Sigmoid colon (tissue), 7 donors: ENCODE results near the gene GALNT7. TPM values are rescaled to one million over a fixed set of nuclear protein-coding genes. Genes with fewer than 3 reads are reported as not detected.
"Not testable (repeated sequence)": the region's sequence is repeated elsewhere in the genome, so short reads cannot be mapped to it uniquely, and the experiment has no call there.

Experiments
- DNase-seq: peaks from one replicate; pipeline ENCODE4 v3.0.0-alpha.2; 2019
- H3K27ac ChIP-seq, 4 donors: fragments of 200-600 bp; sonication (generic); one replicate each; pipeline ENCODE4 v1.5.1; 2016 to 2019; ENCODE audit warnings: mild to moderate bottlenecking in 1 of 4
- H3K27me3 ChIP-seq, 3 donors: fragments of 200-600 bp; sonication (generic); one replicate each; pipeline ENCODE4 v1.5.1; 2019; ENCODE audit warnings: mild to moderate bottlenecking in 1 of 3
- H3K36me3 ChIP-seq, 4 donors: fragments of 200-600 bp; sonication (generic); one replicate each; pipeline ENCODE4 v1.5.1; 2016 to 2019
- H3K4me1 ChIP-seq, 4 donors: fragments of 200-600 bp; sonication (generic); one replicate each; pipeline ENCODE4 v1.5.1; 2017 to 2019
- H3K4me3 ChIP-seq, 4 donors: fragments of 200-600 bp; sonication (generic); one replicate each; pipeline ENCODE4 v1.5.1; 2017 to 2019; ENCODE audit warnings: mild to moderate bottlenecking in 2 of 4, moderate library complexity in 1 of 4
- H3K9me3 ChIP-seq, 4 donors: fragments of 200-600 bp in 3 of 4; sonication (generic) in 3 of 4; one replicate each; pipeline versions ENCODE4 v1.5.1 to v1.6.1; 2013 to 2019
- CTCF ChIP-seq, 4 experiments: fragments of 450-650 bp in 3 of 4; fragments of 200-600 bp in 1 of 4; IDR thresholded peaks; one replicate each; pipeline ENCODE4 v1.5.1; 2016 to 2019; ENCODE audit warnings: antibody characterized with exemption in 4 of 4, mild to moderate bottlenecking in 3 of 4, moderate library complexity in 2 of 4
- EP300 ChIP-seq, 4 donors: sonication (generic); formaldehyde crosslinking; IDR thresholded peaks; one replicate each; pipeline ENCODE4 v1.6.1; 2017; ENCODE audit warnings: antibody characterized with exemption in 4 of 4
- POLR2A ChIP-seq, 2 donors: fragments of 450-650 bp; IDR thresholded peaks; one replicate each; pipeline ENCODE4 v1.6.1; 2016; ENCODE audit warnings: antibody characterized with exemption in 2 of 2, mild to moderate bottlenecking in 2 of 2, moderate library complexity in 2 of 2
- POLR2AphosphoS5 ChIP-seq, 4 donors: sonication (generic); formaldehyde crosslinking; IDR thresholded peaks; one replicate each; pipeline ENCODE4 v1.6.1; 2017; ENCODE audit warnings: antibody characterized with exemption in 4 of 4
- WGBS, 2 donors: extraction: QIAGEN DNeasy Blood & Tissue Kit; methylation state at CpG; one replicate each; pipeline ENCODE4 v1.1.7; 2013; 5-methylcytosine and 5-hydroxymethylcytosine counted together
- intact Hi-C: fragments of 100-400 bp; cut with DNase I; formaldehyde crosslinking; loops from one replicate; pipeline ENCODE4 v1.15.1; 2023
- polyA plus RNA-seq, 3 donors: library from polyadenylated mRNA; stranded (reverse); fragments of 200-250 nt; gene quantifications; one replicate each; pipeline ENCODE4 v1.2.3, GENCODE V29; 2013
- total RNA-seq, 4 donors: library from RNA; depleted of rRNA; stranded (reverse); fragments of >200 nt; gene quantifications; one replicate each; pipeline ENCODE4 v1.1.0, GENCODE V29; 2016
- donor health status: healthy with polysubstance abuse.
- donor health status: Bipolar disorder and iron deficiency.
- donor health status: healthy.

Gene GALNT7
- total and polyA plus RNA-seq, 7 donors: 13.2 to 22.7 (median 16.8) TPM

- 88 to 94% methylated on average over 1 of the region's 1 CpG for WGBS, 2 donors
- no peak for DNase-seq
Observed at GRCh38 chr4:173214231-173214630, 45.6 kb downstream of the GALNT7 start.

GRCh38 chr4:173214661-173215060 is 46.0 kb downstream of the GALNT7 start:
- Histone ChIP-seq H3K27ac (no peak overlapping the region), H3K9me3 (no peaks in the 10 kb centered on the region), H3K4me1 (peaks cover 0 to 29% (median 28%) of the 10 kb centered on the region in 4 donors), H3K27me3 (no peaks in the 10 kb centered on the region), H3K4me3 (no peak overlapping the region), H3K36me3 (no peaks in the 10 kb centered on the region)
- intact Hi-C loops: no loop called here
- DNase-seq: no peak
- TF ChIP-seq POLR2AphosphoS5 (IDR thresholded peaks at IDR 0.05): no peak
- no peak for TF ChIP-seq CTCF (IDR thresholded peaks at IDR 0.05)
- TF ChIP-seq EP300 (IDR thresholded peaks at IDR 0.05): no peak
- TF ChIP-seq POLR2A (IDR thresholded peaks at IDR 0.05): no peak
- 83 to 84% methylated on average over 2 of the region's 2 CpGs for WGBS, 2 donors

More at GRCh38 chr4:173214231-173214630, 45.6 kb downstream of the GALNT7 start:
- TF ChIP-seq CTCF (IDR thresholded peaks at IDR 0.05) (no peak), POLR2AphosphoS5 (IDR thresholded peaks at IDR 0.05) (no peak), EP300 (IDR thresholded peaks at IDR 0.05) (no peak), POLR2A (IDR thresholded peaks at IDR 0.05) (no peak)
- H3K4me1 ChIP-seq: peaks cover 0 to 32% (median 28%) of the 10 kb centered on the region in 4 donors
- no peak overlapping the region for H3K4me3 ChIP-seq
- intact Hi-C loops: no loop called here
- H3K36me3 ChIP-seq: no peaks in the 10 kb centered on the region
- no peaks in the 10 kb centered on the region for H3K27me3 ChIP-seq
- H3K27ac ChIP-seq: no peak overlapping the region
- no peaks in the 10 kb centered on the region for H3K9me3 ChIP-seq

GRCh38 chr4:173217075-173217474 is 48.5 kb downstream of the GALNT7 start:
- Histone ChIP-seq H3K36me3 (no peaks in the 10 kb centered on the region), H3K27me3 (no peaks in the 10 kb centered on the region), H3K4me1 (peaks cover 0 to 16% (median 11%) of the 10 kb centered on the region in 4 donors), H3K27ac (no peak overlapping the region), H3K9me3 (no peaks in the 10 kb centered on the region), H3K4me3 (no peak overlapping the region)
- no peak for DNase-seq
- intact Hi-C loops: no loop called here
- TF ChIP-seq EP300 (IDR thresholded peaks at IDR 0.05) (no peak), POLR2A (IDR thresholded peaks at IDR 0.05) (no peak), CTCF (IDR thresholded peaks at IDR 0.05) (no peak)
- WGBS, 2 donors: 36 to 85% methylated on average over 1 of the region's 1 CpG

- H3K27me3 ChIP-seq: no peaks in the 10 kb centered on the region
- peaks cover 0 to 12% (median 8%) of the 10 kb centered on the region in 4 donors for H3K4me1 ChIP-seq
- no peaks in the 10 kb centered on the region for H3K36me3 ChIP-seq
- H3K27ac ChIP-seq: no peak overlapping the region
- DNase-seq: no peak
- no peaks in the 10 kb centered on the region for H3K9me3 ChIP-seq
- H3K4me3 ChIP-seq: no peak overlapping the region
- 65 to 81% methylated on average over 2 of the region's 2 CpGs for WGBS, 2 donors
- TF ChIP-seq CTCF (IDR thresholded peaks at IDR 0.05) (no peak), EP300 (IDR thresholded peaks at IDR 0.05) (no peak), POLR2A (IDR thresholded peaks at IDR 0.05) (no peak), POLR2AphosphoS5 (IDR thresholded peaks at IDR 0.05) (no peak)
- intact Hi-C loops: no loop called here
Observed at GRCh38 chr4:173217727-173218126, 49.1 kb downstream of the GALNT7 start.

GRCh38 chr4:173218411-173219125 is 50.0 kb downstream of the GALNT7 start:
- no peak overlapping the region for H3K27ac ChIP-seq
- no peaks in the 10 kb centered on the region for H3K27me3 ChIP-seq
- H3K4me1 ChIP-seq: peaks cover 0 to 12% (median 8%) of the 10 kb centered on the region in 4 donors
- no peak overlapping the region for H3K4me3 ChIP-seq
- H3K9me3 ChIP-seq: no peaks in the 10 kb centered on the region
- TF ChIP-seq POLR2AphosphoS5 (IDR thresholded peaks at IDR 0.05) (no peak), CTCF (IDR thresholded peaks at IDR 0.05) (no peak), EP300 (IDR thresholded peaks at IDR 0.05) (no peak), POLR2A (IDR thresholded peaks at IDR 0.05) (no peak)
- intact Hi-C loops: no loop called here
- H3K36me3 ChIP-seq: no peaks in the 10 kb centered on the region
- no peak for DNase-seq

GRCh38 chr4:173219126-173219437 is 50.5 kb downstream of the GALNT7 start:
- peaks cover 0 to 12% (median 8%) of the 10 kb centered on the region in 4 donors for H3K4me1 ChIP-seq
- H3K27me3 ChIP-seq, H3K27ac ChIP-seq, H3K4me3 ChIP-seq, DNase-seq, intact Hi-C loops, H3K9me3 ChIP-seq, H3K36me3 ChIP-seq: not testable (repeated sequence)
- WGBS, 2 donors: 96 to 98% methylated on average over 4 of the region's 4 CpGs
